SK-N-SH treated with all-trans-retinoic acid at 6 μM for 48 hours (cell line): Measurements from ENCODE around the gene FAM114A1.

ENCODE experiments used
- ATAC-seq: fragments of 200-7000 bp; cut with Tn5 transposase; 3 replicates; pipeline ENCODE4 v1.9.1; 2020; ENCODE audit warnings: mild to moderate bottlenecking, moderate library complexity
- ARNTL ChIP-seq: fragments of 450-650 bp; formaldehyde crosslinking; IDR thresholded peaks from 2 replicates; pipeline ENCODE4 v1.5.0; 2020; ENCODE audit warnings: low read depth, mild to moderate bottlenecking, moderate library complexity, borderline replicate concordance
- CSDC2 ChIP-seq: fragments of 250-450 bp; sonication (Bioruptor Pico); IDR thresholded peaks from 2 replicates; pipeline ENCODE4 v1.5.0; 2020; ENCODE audit warnings: mild to moderate bottlenecking, moderate library complexity
- GLIS3 ChIP-seq: fragments of 250-450 bp; sonication (Bioruptor Pico); IDR thresholded peaks from 2 replicates; pipeline ENCODE4 v1.5.0; 2020; ENCODE audit warnings: mild to moderate bottlenecking, moderate library complexity
- ISL1 ChIP-seq: fragments of 250-450 bp; sonication (Bioruptor Pico); IDR thresholded peaks from 2 replicates; pipeline ENCODE4 v2.1.2; 2022; ENCODE audit warnings: mild to moderate bottlenecking, moderate library complexity
- OSR1 ChIP-seq: fragments of 250-450 bp; sonication (Bioruptor Pico); IDR thresholded peaks from 2 replicates; pipeline ENCODE4 v1.8.0; 2022; ENCODE audit warnings: moderate library complexity, mild to moderate bottlenecking, inconsistent platforms
- PPARA ChIP-seq: fragments of 250-450 bp; sonication (Bioruptor Pico); IDR thresholded peaks from 2 replicates; pipeline ENCODE4 v1.5.0; 2020; ENCODE audit warnings: mild to moderate bottlenecking, borderline replicate concordance
- RARB ChIP-seq: fragments of 250-450 bp; sonication (Bioruptor Pico); IDR thresholded peaks from 2 replicates; pipeline ENCODE4 v1.8.0; 2021; ENCODE audit warnings: mild to moderate bottlenecking, moderate library complexity
- SNAI2 ChIP-seq: fragments of 250-450 bp; sonication (Bioruptor Pico); IDR thresholded peaks from 2 replicates; pipeline ENCODE4 v1.5.0; 2020; ENCODE audit warnings: mild to moderate bottlenecking, moderate library complexity
- TCF4 ChIP-seq: fragments of 250-450 bp; sonication (Bioruptor Pico); IDR thresholded peaks from 2 replicates; pipeline ENCODE4 v1.8.0; 2021; ENCODE audit warnings: mild to moderate bottlenecking, moderate library complexity, borderline replicate concordance
- TOX ChIP-seq: fragments of 250-450 bp; sonication (Bioruptor Pico); IDR thresholded peaks from 2 replicates; pipeline ENCODE4 v1.8.0; 2021; ENCODE audit warnings: mild to moderate bottlenecking, moderate library complexity, borderline replicate concordance
- TSHZ2 ChIP-seq: fragments of 250-450 bp; sonication (Bioruptor Pico); IDR thresholded peaks from 2 replicates; pipeline ENCODE4 v1.5.0; 2020; ENCODE audit warnings: mild to moderate bottlenecking, moderate library complexity
- ZC3H10 ChIP-seq: fragments of 250-450 bp; sonication (Bioruptor Pico); IDR thresholded peaks from 2 replicates; pipeline ENCODE4 v1.5.1; 2021; ENCODE audit warnings: mild to moderate bottlenecking, moderate library complexity
- ZFP3 ChIP-seq: fragments of 250-450 bp; sonication (Bioruptor Pico); IDR thresholded peaks from 2 replicates; pipeline ENCODE4 v1.5.0; 2020; ENCODE audit warnings: mild to moderate bottlenecking, moderate library complexity
- ZNF565 ChIP-seq: fragments of 450-650 bp; formaldehyde crosslinking; conservative IDR thresholded peaks from 2 replicates; pipeline ENCODE4 v1.5.0; 2020; ENCODE audit warnings: low read depth, mild to moderate bottlenecking, moderate library complexity
- ZNF70 ChIP-seq: fragments of 450-650 bp; formaldehyde crosslinking; IDR thresholded peaks from 2 replicates; pipeline ENCODE4 v1.5.0; 2020; ENCODE audit warnings: mild to moderate bottlenecking, moderate library complexity
- ZNF8 ChIP-seq: fragments of 450-650 bp; formaldehyde crosslinking; IDR thresholded peaks from 2 replicates; pipeline ENCODE4 v1.5.0; 2020; ENCODE audit warnings: mild to moderate bottlenecking, moderate library complexity
- TF ChIP-seq, protein P1 (sequence below): fragments of 250-450 bp; sonication (Bioruptor Pico); IDR thresholded peaks from 2 replicates; pipeline ENCODE4 v1.8.0; 2021; ENCODE audit warnings: low read depth, mild to moderate bottlenecking, moderate library complexity, borderline replicate concordance
- TF ChIP-seq, protein P2 (sequence below): fragments of 250-450 bp; sonication (Bioruptor Pico); IDR thresholded peaks from 2 replicates; pipeline ENCODE4 v1.5.1; 2020; ENCODE audit warnings: low read depth, mild to moderate bottlenecking, moderate library complexity
- TF ChIP-seq, protein P3 (sequence below): fragments of 250-450 bp; sonication (Bioruptor Pico); IDR thresholded peaks from 2 replicates; pipeline ENCODE4 v1.5.1; 2021; ENCODE audit warnings: mild to moderate bottlenecking, moderate library complexity
- TF ChIP-seq, protein P4 (sequence below): fragments of 250-450 bp; sonication (Bioruptor Pico); IDR thresholded peaks from 2 replicates; pipeline ENCODE4 v1.8.0; 2020; ENCODE audit warnings: mild to moderate bottlenecking, moderate library complexity, borderline replicate concordance

The FAM114A1 gene

GRCh38 chr4:38930204-38930603 is 62.6 kb downstream of the FAM114A1 start (continued):
- no peak for TF ChIP-seq TCF4 (CRISPR knock-in tag)

DNA sequence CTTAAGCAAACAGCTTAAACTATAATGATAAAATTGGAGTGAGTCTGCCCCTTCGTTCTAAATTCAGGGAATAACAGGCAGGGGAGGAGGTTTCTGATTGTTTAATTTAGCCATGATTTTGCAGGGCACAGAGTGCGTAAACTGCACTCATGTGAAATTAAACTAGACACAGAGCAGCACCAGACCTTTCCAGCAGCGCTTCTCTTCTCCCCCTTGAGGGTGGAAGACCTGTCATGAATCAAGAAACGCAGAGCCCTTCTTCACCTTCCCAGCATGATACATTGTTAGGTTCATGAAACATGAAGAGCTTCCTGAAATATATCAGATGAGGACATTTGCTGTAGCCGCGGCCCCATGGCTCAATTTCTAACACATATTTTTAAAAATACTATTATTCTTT is 63.1 kb downstream of the FAM114A1 start:
- TF ChIP-seq ZNF565 (no peak), ARNTL (CRISPR knock-in tag) (no peak), GLIS3 (CRISPR knock-in tag) (no peak), ZNF70 (peak; percentile 21; the same call in 1 of the 2 replicates)
- TF ChIP-seq, protein P1, sequence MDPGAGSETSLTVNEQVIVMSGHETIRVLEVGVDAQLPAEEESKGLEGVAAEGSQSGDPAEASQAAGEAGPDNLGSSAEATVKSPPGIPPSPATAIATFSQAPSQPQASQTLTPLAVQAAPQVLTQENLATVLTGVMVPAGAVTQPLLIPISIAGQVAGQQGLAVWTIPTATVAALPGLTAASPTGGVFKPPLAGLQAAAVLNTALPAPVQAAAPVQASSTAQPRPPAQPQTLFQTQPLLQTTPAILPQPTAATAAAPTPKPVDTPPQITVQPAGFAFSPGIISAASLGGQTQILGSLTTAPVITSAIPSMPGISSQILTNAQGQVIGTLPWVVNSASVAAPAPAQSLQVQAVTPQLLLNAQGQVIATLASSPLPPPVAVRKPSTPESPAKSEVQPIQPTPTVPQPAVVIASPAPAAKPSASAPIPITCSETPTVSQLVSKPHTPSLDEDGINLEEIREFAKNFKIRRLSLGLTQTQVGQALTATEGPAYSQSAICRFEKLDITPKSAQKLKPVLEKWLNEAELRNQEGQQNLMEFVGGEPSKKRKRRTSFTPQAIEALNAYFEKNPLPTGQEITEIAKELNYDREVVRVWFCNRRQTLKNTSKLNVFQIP (CRISPR knock-in tag) = no peak

DNA sequence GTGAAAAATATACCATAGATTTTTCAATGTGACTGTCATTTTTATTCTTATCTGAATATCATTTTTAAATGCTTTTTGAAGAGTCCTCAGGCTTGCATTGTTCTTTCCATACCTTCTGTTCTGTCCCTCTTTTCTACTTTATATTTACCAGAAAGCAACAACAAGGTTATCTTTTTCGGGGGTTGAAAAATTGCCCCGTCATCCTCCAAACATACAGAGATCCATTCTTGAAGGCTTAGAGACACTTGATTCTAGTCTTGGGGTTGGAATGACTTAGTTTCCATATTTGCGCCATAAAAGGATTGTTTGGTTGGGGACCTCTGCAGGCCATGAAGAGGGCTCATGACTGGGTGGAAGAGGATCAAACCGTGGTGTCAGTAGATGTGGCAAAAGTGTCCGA is 63.5 kb downstream of the FAM114A1 start:
- ATAC-seq = no peak
- TF ChIP-seq ZNF565 (no peak), ISL1 (no peak), ARNTL (CRISPR knock-in tag) (no peak), ZNF8 (CRISPR knock-in tag) (no peak), CSDC2 (CRISPR knock-in tag) (no peak), SNAI2 (CRISPR knock-in tag) (no peak), TOX (no peak), TCF4 (CRISPR knock-in tag) (no peak), OSR1 (CRISPR knock-in tag) (no peak), ZC3H10 (CRISPR knock-in tag) (no peak), ZFP3 (CRISPR knock-in tag) (no peak), GLIS3 (CRISPR knock-in tag) (no peak), RARB (CRISPR knock-in tag) (no peak), TSHZ2 (CRISPR knock-in tag) (no peak), PPARA (CRISPR knock-in tag) (no peak)
- TF ChIP-seq, protein P2, sequence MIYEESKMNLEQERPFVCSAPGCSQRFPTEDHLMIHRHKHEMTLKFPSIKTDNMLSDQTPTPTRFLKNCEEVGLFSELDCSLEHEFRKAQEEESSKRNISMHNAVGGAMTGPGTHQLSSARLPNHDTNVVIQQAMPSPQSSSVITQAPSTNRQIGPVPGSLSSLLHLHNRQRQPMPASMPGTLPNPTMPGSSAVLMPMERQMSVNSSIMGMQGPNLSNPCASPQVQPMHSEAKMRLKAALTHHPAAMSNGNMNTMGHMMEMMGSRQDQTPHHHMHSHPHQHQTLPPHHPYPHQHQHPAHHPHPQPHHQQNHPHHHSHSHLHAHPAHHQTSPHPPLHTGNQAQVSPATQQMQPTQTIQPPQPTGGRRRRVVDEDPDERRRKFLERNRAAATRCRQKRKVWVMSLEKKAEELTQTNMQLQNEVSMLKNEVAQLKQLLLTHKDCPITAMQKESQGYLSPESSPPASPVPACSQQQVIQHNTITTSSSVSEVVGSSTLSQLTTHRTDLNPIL = no peak
- TF ChIP-seq, protein P3, sequence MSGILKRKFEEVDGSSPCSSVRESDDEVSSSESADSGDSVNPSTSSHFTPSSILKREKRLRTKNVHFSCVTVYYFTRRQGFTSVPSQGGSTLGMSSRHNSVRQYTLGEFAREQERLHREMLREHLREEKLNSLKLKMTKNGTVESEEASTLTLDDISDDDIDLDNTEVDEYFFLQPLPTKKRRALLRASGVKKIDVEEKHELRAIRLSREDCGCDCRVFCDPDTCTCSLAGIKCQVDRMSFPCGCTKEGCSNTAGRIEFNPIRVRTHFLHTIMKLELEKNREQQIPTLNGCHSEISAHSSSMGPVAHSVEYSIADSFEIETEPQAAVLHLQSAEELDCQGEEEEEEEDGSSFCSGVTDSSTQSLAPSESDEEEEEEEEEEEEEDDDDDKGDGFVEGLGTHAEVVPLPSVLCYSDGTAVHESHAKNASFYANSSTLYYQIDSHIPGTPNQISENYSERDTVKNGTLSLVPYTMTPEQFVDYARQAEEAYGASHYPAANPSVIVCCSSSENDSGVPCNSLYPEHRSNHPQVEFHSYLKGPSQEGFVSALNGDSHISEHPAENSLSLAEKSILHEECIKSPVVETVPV (CRISPR knock-in tag) = no peak
- TF ChIP-seq, protein P1 (CRISPR knock-in tag) = no peak
- TF ChIP-seq, protein P4, sequence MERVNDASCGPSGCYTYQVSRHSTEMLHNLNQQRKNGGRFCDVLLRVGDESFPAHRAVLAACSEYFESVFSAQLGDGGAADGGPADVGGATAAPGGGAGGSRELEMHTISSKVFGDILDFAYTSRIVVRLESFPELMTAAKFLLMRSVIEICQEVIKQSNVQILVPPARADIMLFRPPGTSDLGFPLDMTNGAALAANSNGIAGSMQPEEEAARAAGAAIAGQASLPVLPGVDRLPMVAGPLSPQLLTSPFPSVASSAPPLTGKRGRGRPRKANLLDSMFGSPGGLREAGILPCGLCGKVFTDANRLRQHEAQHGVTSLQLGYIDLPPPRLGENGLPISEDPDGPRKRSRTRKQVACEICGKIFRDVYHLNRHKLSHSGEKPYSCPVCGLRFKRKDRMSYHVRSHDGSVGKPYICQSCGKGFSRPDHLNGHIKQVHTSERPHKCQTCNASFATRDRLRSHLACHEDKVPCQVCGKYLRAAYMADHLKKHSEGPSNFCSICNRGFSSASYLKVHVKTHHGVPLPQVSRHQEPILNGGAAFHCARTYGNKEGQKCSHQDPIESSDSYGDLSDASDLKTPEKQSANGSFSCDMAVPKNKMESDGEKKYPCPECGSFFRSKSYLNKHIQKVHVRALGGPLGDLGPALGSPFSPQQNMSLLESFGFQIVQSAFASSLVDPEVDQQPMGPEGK (CRISPR knock-in tag) = no peak

More for the DNA sequence above, 63.1 kb downstream of the FAM114A1 start:
- no peak for ATAC-seq
